Liver (tissue), 2 donors: ENCODE data around the gene IFT57.

Experiments
- REST ChIP-seq: IDR thresholded peaks from 2 replicates; pipeline ENCODE4 v1.6.1; 2016; ENCODE audit warnings: antibody characterized with exemption, mild to moderate bottlenecking
- SP1 ChIP-seq: IDR thresholded peaks from 2 replicates; pipeline ENCODE4 v1.6.1; 2018; ENCODE audit warnings: antibody characterized with exemption, mild to moderate bottlenecking
- donor health status: healthy.

GRCh38 chr3:108227131-108227530 is 4.9 kb upstream of the IFT57 start:
- TF ChIP-seq SP1: no peak
- no peak for TF ChIP-seq REST
